WTC11 (cell line): ENCODE data around the gene USE1. TPM values are rescaled to one million over a fixed set of nuclear protein-coding genes. Genes with fewer than 3 reads are reported as not detected.
A peak's percentile ranks its signal among the peaks of the same experiment; 100 is the strongest.

Experiments
- ATAC-seq: fragments of 200-7000 bp; cut with Tn5 transposase; 2 replicates; pipeline ENCODE4 v1.10.0; 2021; ENCODE audit warnings: mild to moderate bottlenecking, moderate library complexity
- CTCF ChIA-PET: fragments of 300-600 bp; sonication (Branson Sonifier 250); formaldehyde crosslinking; loops from one replicate; lab custom pipeline; 2021; ENCODE audit warnings: antibody characterized with exemption; lab: Charles Lee
- POLR2A ChIA-PET: fragments of 350-600 bp; sonication (Branson Sonifier 250); formaldehyde crosslinking; loops from one replicate; lab custom pipeline; 2021; ENCODE audit warnings: antibody characterized with exemption; lab: Charles Lee
- DNase-seq: peaks from one replicate; pipeline ENCODE4 v3.0.0; 2021; ENCODE audit warnings: low spot score
- H3K27ac Mint-ChIP-seq: 2 replicates; pipeline ENCODE4 v1.8.0; 2021; ENCODE audit warnings: mixed read lengths
- H3K27me3 Mint-ChIP-seq: 2 replicates; pipeline ENCODE4 v1.8.0; 2021; ENCODE audit warnings: low read depth, mild to moderate bottlenecking, moderate library complexity, mixed read lengths
- H3K36me3 Mint-ChIP-seq: 2 replicates; pipeline ENCODE4 v1.8.0; 2021; ENCODE audit warnings: mixed read lengths
- H3K4me1 Mint-ChIP-seq: 2 replicates; pipeline ENCODE4 v1.8.0; 2022; ENCODE audit warnings: mixed read lengths
- H3K4me3 Mint-ChIP-seq: 2 replicates; pipeline ENCODE4 v1.8.0; 2021; ENCODE audit warnings: mild to moderate bottlenecking, moderate library complexity, mixed read lengths
- H3K9me3 Mint-ChIP-seq: 2 replicates; pipeline ENCODE4 v1.8.0; 2021; ENCODE audit warnings: mixed read lengths
- AR ChIP-seq: fragments of 250-450 bp; sonication (Bioruptor Pico); IDR thresholded peaks from 2 replicates; pipeline ENCODE4 v1.9.0; 2021; ENCODE audit warnings: mild to moderate bottlenecking
- ATF3 ChIP-seq: sonication (generic); formaldehyde crosslinking; conservative IDR thresholded peaks from 2 replicates; pipeline ENCODE4 v1.8.1; 2022; ENCODE audit warnings: mild to moderate bottlenecking, missing genetic modification reagents
- CBFB ChIP-seq: sonication (generic); formaldehyde crosslinking; IDR thresholded peaks from 2 replicates; pipeline ENCODE4 v1.8.1; 2022; ENCODE audit warnings: mild to moderate bottlenecking, low read depth, missing genetic modification reagents
- CREM ChIP-seq: sonication (generic); formaldehyde crosslinking; IDR thresholded peaks from 2 replicates; pipeline ENCODE4 v1.8.1; 2022; ENCODE audit warnings: mild to moderate bottlenecking, missing genetic modification reagents, moderate library complexity
- GTF2I ChIP-seq: fragments of 250-450 bp; sonication (Bioruptor Pico); conservative IDR thresholded peaks from 2 replicates; pipeline ENCODE4 v1.4.0; 2021; ENCODE audit warnings: mild to moderate bottlenecking
- NFATC4 ChIP-seq: fragments of 250-450 bp; sonication (Bioruptor Pico); IDR thresholded peaks from 2 replicates; pipeline ENCODE4 v1.9.0; 2021; ENCODE audit warnings: mild to moderate bottlenecking
- NR1H2 ChIP-seq: sonication (generic); formaldehyde crosslinking; IDR thresholded peaks from 2 replicates; pipeline ENCODE4 v1.9.0; 2021; ENCODE audit warnings: mild to moderate bottlenecking, moderate library complexity, missing genetic modification reagents
- SMAD4 ChIP-seq: sonication (generic); formaldehyde crosslinking; IDR thresholded peaks from 2 replicates; pipeline ENCODE4 v1.8.0; 2022; ENCODE audit warnings: mild to moderate bottlenecking, missing genetic modification reagents
- SOX15 ChIP-seq: fragments of 250-450 bp; sonication (Bioruptor Pico); IDR thresholded peaks from 2 replicates; pipeline ENCODE4 v1.9.0; 2021; ENCODE audit warnings: mild to moderate bottlenecking
- STAT6 ChIP-seq: sonication (generic); formaldehyde crosslinking; conservative IDR thresholded peaks from 2 replicates; pipeline ENCODE4 v1.8.1; 2023; ENCODE audit warnings: mild to moderate bottlenecking, low read depth, missing genetic modification reagents, moderate library complexity
- TP53 ChIP-seq: sonication (generic); formaldehyde crosslinking; IDR thresholded peaks from 2 replicates; pipeline ENCODE4 v1.8.1; 2023; ENCODE audit warnings: mild to moderate bottlenecking, missing genetic modification reagents
- ZBTB21 ChIP-seq: sonication (generic); formaldehyde crosslinking; IDR thresholded peaks from 2 replicates; pipeline ENCODE4 v1.8.1; 2023; ENCODE audit warnings: mild to moderate bottlenecking, missing genetic modification reagents, borderline replicate concordance
- ZNF281 ChIP-seq: sonication (generic); formaldehyde crosslinking; IDR thresholded peaks from 2 replicates; pipeline ENCODE4 v1.8.0; 2023; ENCODE audit warnings: mild to moderate bottlenecking, missing genetic modification reagents
- ZSCAN18 ChIP-seq: fragments of 250-450 bp; sonication (Bioruptor Pico); IDR thresholded peaks from 2 replicates; pipeline ENCODE4 v2.1.2; 2022; ENCODE audit warnings: mild to moderate bottlenecking, moderate library complexity
- total RNA-seq: library from RNA; stranded (reverse); gene quantifications from 3 replicates; pipeline ENCODE4 v1.2.3, GENCODE V29; 2021

USE1 gene
- total RNA-seq, 1 experiment from 2014 or later: 14.2 TPM

- ATAC-seq: no peak
- POLR2A ChIA-PET: no interaction called here
- peaks cover 17% of the 10 kb centered on the region for H3K36me3 Mint-ChIP-seq
Measured at GRCh38 chr19:17184371-17184841, 30.8 kb upstream of the USE1 start.

GRCh38 chr19:17185590-17185989 is 29.6 kb upstream of the USE1 start:
- Mint-ChIP-seq H3K4me1 (peaks cover 12% of the 10 kb centered on the region), H3K9me3 (no peaks in the 10 kb centered on the region), H3K4me3 (no peak overlapping the region), H3K27ac (no peak overlapping the region), H3K36me3 (peaks cover 20% of the 10 kb centered on the region), H3K27me3 (no peaks in the 10 kb centered on the region)
- ChIA-PET POLR2A (no interaction called here), CTCF (interaction anchor here (0.6 to 0.7 kb wide), 2 partner anchors 66 to 89 kb away, joined by 3 to 4 read pairs; no protein-coding TSS in a partner anchor)
- DNase-seq (no peak), ATAC-seq (no peak)
- TF ChIP-seq STAT6 (CRISPR knock-in tag): no peak
- no peak for TF ChIP-seq CBFB (CRISPR knock-in tag)
- no peak for TF ChIP-seq TP53 (CRISPR knock-in tag)
- no peak for TF ChIP-seq CREM
- no peak for TF ChIP-seq SMAD4 (CRISPR knock-in tag)
- no peak for TF ChIP-seq NFATC4 (CRISPR knock-in tag)
- TF ChIP-seq ZBTB21: no peak
- no peak for TF ChIP-seq NR1H2 (CRISPR knock-in tag)
- TF ChIP-seq SOX15 (CRISPR knock-in tag): no peak
- TF ChIP-seq ZSCAN18 (CRISPR knock-in tag): no peak
- TF ChIP-seq GTF2I (CRISPR knock-in tag): no peak
- TF ChIP-seq ZNF281 (CRISPR knock-in tag): no peak

More at GRCh38 chr19:17184371-17184841, 30.8 kb upstream of the USE1 start:
- no peak for DNase-seq
- no peaks in the 10 kb centered on the region for H3K27me3 Mint-ChIP-seq
- H3K9me3 Mint-ChIP-seq: no peaks in the 10 kb centered on the region
- 0 out of 2 replicates have a peak overlapping the region, but pooled peaks have one; percentile 31 for H3K27ac Mint-ChIP-seq
- peaks cover 14% of the 10 kb centered on the region for H3K4me1 Mint-ChIP-seq
- TF ChIP-seq ATF3 (CRISPR knock-in tag) (no peak), AR (CRISPR knock-in tag) (no peak), ZNF281 (CRISPR knock-in tag) (no peak), NFATC4 (CRISPR knock-in tag) (no peak), SOX15 (CRISPR knock-in tag) (no peak)
- CTCF ChIA-PET: interaction anchor here (0.7 to 2.0 kb wide), 2 partner anchors 30 to 116 kb away, joined by 4 to 7 read pairs; no protein-coding TSS in a partner anchor
- H3K4me3 Mint-ChIP-seq: no peak overlapping the region
